ACHN (cell line): ENCODE data around the gene AOAH.
"Not testable (repeated sequence)": the region's sequence is repeated elsewhere in the genome, so short reads cannot be mapped to it uniquely, and the experiment has no call there.

Source experiments
- DNase-seq: peaks from one replicate; pipeline ENCODE4 v3.0.0-alpha.2; 2015
- in situ Hi-C: cut with HindIII; loops from 2 replicates; pipeline ENCODE4 v1.10.0; 2017; ENCODE audit warnings: low sequenced_read_pairs, low pct_ligation_motif_present, low pct_unique_long_range_greater_than_20kb

AOAH gene

GRCh38 chr7:36668750-36669149 lies 55.5 kb downstream of the AOAH start:
- no peak for DNase-seq
- in situ Hi-C loops: no loop called here

DNA sequence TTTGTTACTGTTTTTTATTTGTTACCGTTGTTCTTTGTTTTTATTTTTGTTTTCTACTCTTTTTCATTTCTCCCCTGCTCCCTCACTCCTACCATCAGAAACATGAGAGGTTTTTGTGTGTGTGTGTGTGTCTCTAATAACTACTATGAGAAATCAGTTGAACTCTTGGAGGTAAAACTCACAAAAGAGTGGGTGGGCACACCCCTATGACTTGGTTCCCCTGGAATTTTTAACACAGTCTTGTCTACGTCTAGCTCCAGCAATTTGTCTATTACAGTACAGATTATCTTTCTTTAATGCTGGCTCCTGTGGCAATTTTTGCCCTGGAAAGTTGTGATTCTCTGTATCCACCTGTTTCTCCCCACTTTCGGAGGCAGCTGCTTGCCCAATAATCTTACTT lies 56.2 kb downstream of the AOAH start:
- DNase-seq: no peak
- in situ Hi-C loops: no loop called here

DNA sequence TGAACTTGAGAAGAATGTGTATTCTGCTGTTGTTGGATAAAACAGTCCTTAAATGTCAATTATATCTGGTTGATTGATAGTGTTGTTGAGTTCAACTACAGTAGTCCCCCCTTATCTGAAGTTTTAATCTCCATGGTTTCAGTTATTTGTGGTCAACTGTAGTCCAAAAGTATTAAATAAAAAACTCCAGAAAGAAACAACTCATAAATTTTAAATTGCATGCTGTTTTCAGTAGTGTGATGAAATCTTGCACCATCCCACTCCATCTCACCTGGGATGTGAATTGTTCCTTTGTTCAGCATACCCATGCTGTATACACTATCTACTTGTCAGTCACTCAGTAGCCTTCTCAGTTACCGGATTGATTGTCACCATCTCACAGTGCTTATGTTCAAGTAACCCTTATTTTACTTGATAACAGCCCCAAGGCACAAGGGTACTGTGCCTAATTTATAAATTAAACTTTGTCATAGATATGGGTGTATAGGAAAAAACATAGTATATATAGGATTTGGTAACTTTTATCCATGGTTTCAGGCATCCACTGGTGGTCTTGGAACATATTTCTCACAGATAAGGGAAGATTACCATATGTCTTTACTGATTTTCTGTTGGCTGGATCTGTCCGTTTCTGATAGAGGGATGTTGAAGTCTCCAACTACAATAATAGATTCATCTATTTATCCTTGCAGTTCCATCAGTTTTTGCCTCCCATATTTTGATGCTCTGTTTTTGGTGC lies 57.1 kb downstream of the AOAH start:
- in situ Hi-C loops: no loop called here
- DNase-seq: no peak

DNA sequence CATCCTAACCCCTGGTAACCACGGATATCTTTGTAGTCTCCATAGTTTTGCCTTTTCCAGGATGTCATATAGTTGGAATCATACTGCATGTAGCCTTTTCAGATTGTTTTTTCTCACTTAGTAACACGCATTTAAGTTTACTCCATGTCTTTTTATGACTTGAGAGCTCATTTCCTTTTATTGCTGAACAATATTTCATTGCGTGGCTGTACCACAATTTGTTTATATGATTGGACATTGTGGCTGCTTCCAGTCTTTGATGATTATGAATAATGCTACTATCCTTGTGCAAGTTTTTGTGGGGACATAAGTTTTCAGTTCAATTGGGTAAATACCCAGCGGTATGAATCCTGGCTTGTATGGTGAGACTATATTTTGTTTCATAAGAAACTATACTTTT lies 60.8 kb downstream of the AOAH start:
- in situ Hi-C loops: no loop called here
- DNase-seq: no peak

- in situ Hi-C loops: no loop called here
- DNase-seq: peak; percentile 81
Observed at GRCh38 chr7:36661135-36661840, 63.0 kb downstream of the AOAH start.

GRCh38 chr7:36659638-36660341 lies 64.5 kb downstream of the AOAH start:
- DNase-seq: no peak
- in situ Hi-C loops: no loop called here

- DNase-seq: peak; percentile 93
- in situ Hi-C loops: no loop called here
Observed at GRCh38 chr7:36659172-36659516, 65.2 kb downstream of the AOAH start.

DNA sequence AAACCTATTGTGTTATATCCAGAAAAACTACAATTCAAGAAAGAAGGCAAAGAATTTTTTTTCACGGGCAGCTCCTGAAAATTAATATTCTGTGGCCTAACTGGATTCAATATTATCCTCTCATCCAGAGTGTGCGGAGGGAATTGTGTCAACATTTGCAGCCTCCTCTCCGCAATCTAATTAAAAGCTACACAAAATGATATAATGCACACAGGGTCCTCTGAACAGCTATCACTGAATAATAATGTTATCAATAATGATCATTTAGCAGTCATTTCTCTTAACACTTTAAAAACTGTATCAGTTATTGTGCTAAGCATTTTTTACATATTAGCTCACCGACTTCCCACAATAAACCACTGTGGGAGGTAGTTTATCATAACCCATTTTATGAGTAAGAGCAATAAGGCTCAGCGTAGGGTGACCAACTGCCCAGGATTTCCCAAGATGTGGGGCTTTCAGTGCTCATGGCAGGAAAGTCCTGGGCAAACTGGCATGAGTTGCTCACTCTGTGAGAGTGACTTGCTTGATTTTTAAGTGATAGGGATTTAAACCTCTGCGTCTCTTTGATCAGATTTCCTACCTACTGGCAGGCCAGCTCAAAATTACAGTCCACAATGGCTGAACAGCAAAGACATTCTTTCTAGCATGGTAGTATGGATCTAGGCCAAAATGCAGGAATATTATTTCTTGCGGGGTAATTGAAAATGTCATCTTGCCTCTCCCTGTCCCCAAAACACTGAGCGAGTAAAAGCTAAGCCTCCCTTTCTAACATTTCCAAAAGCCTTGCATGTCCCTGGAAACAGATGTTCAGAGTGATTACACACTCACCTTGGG lies 65.7 kb downstream of the AOAH start:
- in situ Hi-C loops: no loop called here

DNA sequence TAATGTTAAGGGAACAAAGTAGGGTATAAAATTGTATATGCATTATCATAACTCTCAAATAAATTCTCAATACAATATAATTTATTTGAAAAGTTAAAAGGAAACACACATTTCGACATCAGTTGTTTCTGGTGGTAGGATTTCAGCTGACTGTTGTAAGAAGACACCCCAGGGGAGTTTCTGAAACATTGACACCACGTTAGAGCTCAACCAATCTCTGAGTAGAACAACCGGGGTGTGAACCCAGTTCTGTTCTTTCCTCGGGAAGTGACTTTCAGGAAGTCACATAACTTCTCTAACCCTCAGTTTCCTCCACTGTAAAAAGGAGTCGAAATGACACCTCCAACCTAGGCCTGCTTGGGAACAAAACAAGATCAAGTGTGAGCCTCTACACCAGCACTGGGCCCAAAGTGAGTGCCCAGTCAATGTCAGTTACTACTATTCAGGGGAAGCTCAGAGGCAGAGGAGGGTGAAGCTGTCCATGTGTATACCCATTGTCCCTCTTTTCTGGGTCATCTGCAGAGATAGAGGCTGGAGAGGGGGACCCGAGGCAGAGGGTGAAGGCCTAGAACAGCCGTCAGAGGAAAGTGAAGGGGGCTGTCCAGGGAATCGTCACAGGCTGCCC lies 67.1 kb downstream of the AOAH start:
- DNase-seq: no peak
- in situ Hi-C loops: no loop called here

More for the DNA sequence above, 65.7 kb downstream of the AOAH start:
- DNase-seq: peak; percentile 99

GRCh38 chr7:36654436-36654835 lies 69.9 kb downstream of the AOAH start:
- in situ Hi-C loops: no loop called here
- no peak for DNase-seq

DNA sequence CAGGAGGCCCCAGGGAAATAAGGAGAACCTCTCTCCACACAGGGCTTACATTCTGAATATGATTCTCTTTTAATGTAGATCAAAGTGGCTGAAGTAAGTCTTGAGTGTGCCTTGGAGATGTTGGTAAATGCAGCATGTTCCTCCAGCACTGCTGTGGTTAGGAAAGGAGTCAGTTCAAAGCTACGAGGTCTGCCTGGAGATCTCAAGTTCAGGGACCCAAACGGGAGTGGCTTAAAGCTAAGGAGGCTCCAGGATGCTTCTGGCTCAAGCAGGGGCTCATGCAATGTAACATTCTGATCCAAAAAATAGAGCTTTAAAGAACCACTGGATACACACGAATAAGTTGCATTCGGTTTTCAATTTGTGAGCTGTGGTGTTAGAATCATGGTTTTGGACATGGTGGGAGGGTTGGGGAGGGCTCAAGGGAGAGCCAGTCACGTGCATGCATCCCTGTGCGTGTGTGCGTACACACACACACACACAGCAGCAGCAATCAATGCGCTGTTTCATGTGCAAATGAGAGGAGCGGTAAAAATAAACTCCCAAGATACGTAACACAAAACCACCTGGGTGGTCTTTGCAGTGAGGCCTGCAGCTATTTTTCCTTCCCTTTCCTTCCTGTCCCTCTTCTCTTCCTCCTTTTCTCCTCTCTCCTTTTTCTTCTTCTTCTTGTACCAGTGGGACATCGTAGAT lies 70.5 kb downstream of the AOAH start:
- in situ Hi-C loops: no loop called here
- no peak for DNase-seq

DNA sequence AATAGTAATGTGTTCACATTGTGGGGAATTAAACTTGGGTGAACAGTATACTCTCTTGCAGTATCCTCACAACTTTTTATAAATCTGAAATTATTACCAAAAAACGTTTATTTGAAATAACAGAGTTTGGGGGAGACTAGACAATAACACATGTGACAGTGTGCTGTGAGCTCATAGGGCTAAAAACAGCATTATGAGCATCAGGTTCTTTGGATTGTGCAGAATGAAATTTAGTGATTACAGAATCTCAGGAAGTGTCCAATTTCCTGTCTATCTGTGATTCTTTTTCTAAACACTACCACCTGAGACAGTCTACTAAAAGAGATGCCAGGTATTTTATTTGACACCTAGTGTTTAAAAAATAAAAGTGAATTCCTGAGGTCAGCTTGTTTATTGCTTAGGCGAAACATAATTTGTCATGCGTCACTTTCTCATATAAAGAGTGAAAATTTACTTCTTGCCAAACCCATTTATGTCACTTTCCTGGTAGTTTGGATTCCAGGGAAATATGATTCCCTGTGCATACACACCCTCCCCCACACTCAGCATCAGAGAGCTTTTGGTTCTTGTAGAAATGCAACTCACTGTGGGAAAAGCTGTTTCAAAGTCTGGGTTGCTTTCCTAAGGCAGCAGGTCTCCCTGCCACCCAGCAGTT lies 71.2 kb downstream of the AOAH start:
- no peak for DNase-seq
- in situ Hi-C loops: no loop called here

GRCh38 chr7:36652431-36652830 lies 71.9 kb downstream of the AOAH start:
- in situ Hi-C loops: no loop called here
- no peak for DNase-seq

- DNase-seq: peak; percentile 6
- in situ Hi-C loops: no loop called here
Observed at GRCh38 chr7:36651404-36651803, 72.9 kb downstream of the AOAH start.

GRCh38 chr7:36650766-36651312 lies 73.5 kb downstream of the AOAH start:
- in situ Hi-C loops: no loop called here
- no peak for DNase-seq

GRCh38 chr7:36650320-36650719 lies 74.0 kb downstream of the AOAH start:
- in situ Hi-C loops: no loop called here
- no peak for DNase-seq

- in situ Hi-C loops: not testable (repeated sequence)
Observed at GRCh38 chr7:36649319-36649718, 75.0 kb downstream of the AOAH start.

More at GRCh38 chr7:36649319-36649718, 75.0 kb downstream of the AOAH start:
- not testable (repeated sequence) for DNase-seq
